Caco-2 (cell line): Measurements from ENCODE around the gene KIR2DL4. TPM values are rescaled to one million over a fixed set of nuclear protein-coding genes. Genes with fewer than 3 reads are reported as not detected.
"Not testable (repeated sequence)": the region's sequence is repeated elsewhere in the genome, so short reads cannot be mapped to it uniquely, and the experiment has no call there.

Experiments used
- BruUV-seq: library from RNA; stranded (reverse); fragments of 400-500 nt; replicated peaks from 2 replicates; lab custom pipeline; 2021; lab: Mats Ljungman, UMichigan
- CTCF ChIA-PET: fragments of 300-600 bp; sonication (Branson Sonifier 250); formaldehyde crosslinking; loops from one replicate; lab custom pipeline; 2022; ENCODE audit warnings: antibody characterized with exemption; lab: Charles Lee
- POLR2A ChIA-PET: fragments of 300-600 bp; sonication (Branson Sonifier 250); formaldehyde crosslinking; loops from one replicate; lab custom pipeline; 2022; ENCODE audit warnings: antibody characterized with exemption; lab: Charles Lee
- DNase-seq, 2 experiments: peaks; one replicate each; pipeline versions ENCODE4 v3.0.0 to v3.0.0-alpha.2; 2020 to 2022
- H3K27me3 ChIP-seq: replicated peaks from 2 replicates; pipeline ENCODE4 v1.6.0; 2011; ENCODE audit warnings: low read length; ENCODE audit not compliant: control insufficient read depth, insufficient read depth
- H3K36me3 ChIP-seq: 2 replicates; pipeline ENCODE4 v1.5.1; 2011; ENCODE audit warnings: low read length; ENCODE audit not compliant: control insufficient read depth, insufficient read depth
- H3K4me1 ChIP-seq: fragments of 250-450 bp; sonication (Bioruptor Pico); 2 replicates; pipeline ENCODE4 v1.5.1; 2020; ENCODE audit warnings: mild to moderate bottlenecking
- H3K4me3 ChIP-seq: 2 replicates; pipeline ENCODE4 v1.5.1; 2011; ENCODE audit warnings: low read depth, mild to moderate bottlenecking, control low read depth, low read length
- H3K9me3 ChIP-seq: fragments of 250-450 bp; sonication (Bioruptor Pico); 2 replicates; pipeline ENCODE4 v1.5.1; 2020; ENCODE audit warnings: mild to moderate bottlenecking, moderate library complexity
- H3K27ac Mint-ChIP-seq: one replicate; pipeline ENCODE4 v1.8.0; 2022; ENCODE audit warnings: mixed read lengths; ENCODE audit not compliant: unreplicated experiment
- H3K27me3 Mint-ChIP-seq: one replicate; pipeline ENCODE4 v1.8.0; 2022; ENCODE audit warnings: mixed read lengths; ENCODE audit not compliant: insufficient read depth, unreplicated experiment
- H3K36me3 Mint-ChIP-seq: one replicate; pipeline ENCODE4 v1.8.0; 2022; ENCODE audit warnings: mild to moderate bottlenecking, mixed read lengths; ENCODE audit not compliant: insufficient read depth, unreplicated experiment
- H3K4me1 Mint-ChIP-seq: one replicate; pipeline ENCODE4 v1.8.0; 2022; ENCODE audit warnings: low read depth, mixed read lengths; ENCODE audit not compliant: unreplicated experiment
- H3K4me3 Mint-ChIP-seq: one replicate; pipeline ENCODE4 v1.8.0; 2022; ENCODE audit warnings: mild to moderate bottlenecking, moderate library complexity, mixed read lengths; ENCODE audit not compliant: unreplicated experiment
- H3K9me3 Mint-ChIP-seq: one replicate; pipeline ENCODE4 v1.8.0; 2022; ENCODE audit warnings: mixed read lengths; ENCODE audit not compliant: unreplicated experiment
- intact Hi-C: fragments of 100-400 bp; cut with micrococcal nuclease; formaldehyde crosslinking; loops from one replicate; pipeline ENCODE4 v1.10.0; 2022; ENCODE audit not compliant: unreplicated experiment
- total RNA-seq: library from RNA; stranded (reverse); gene quantifications from 2 replicates; pipeline ENCODE4 v1.2.3, GENCODE V29; 2022

Gene KIR2DL4
- total RNA-seq, 1 experiment from 2014 or later: not detected

DNA sequence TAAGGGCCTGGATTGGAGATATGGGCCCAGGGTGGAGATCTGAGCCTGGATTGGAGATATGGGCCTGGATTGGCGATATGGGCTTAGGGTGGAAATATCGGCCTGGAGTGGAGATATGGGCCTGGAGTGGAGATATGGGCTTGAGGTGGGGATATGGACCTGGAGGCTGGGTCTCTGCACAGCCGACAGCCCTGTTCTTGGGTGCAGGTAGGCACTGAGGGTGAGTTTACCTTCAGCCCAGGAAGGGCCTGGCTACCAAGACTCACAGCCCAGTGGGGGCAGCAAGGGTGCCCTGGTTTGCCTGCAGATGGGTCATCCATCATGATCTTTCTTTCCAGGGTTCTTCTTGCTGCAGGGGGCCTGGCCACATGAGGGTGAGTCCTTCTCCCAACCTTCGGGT lies 32.9 kb upstream of the KIR2DL4 start:
- DNase-seq, H3K27ac Mint-ChIP-seq, H3K27me3 ChIP-seq, H3K4me3 ChIP-seq, H3K4me3 Mint-ChIP-seq, H3K36me3 ChIP-seq, intact Hi-C loops, BruUV-seq, H3K9me3 ChIP-seq, H3K4me1 ChIP-seq, H3K9me3 Mint-ChIP-seq, CTCF ChIA-PET, H3K36me3 Mint-ChIP-seq, H3K4me1 Mint-ChIP-seq, POLR2A ChIA-PET: not testable (repeated sequence)
- H3K27me3 Mint-ChIP-seq: peaks cover 14% of the 10 kb centered on the region

DNA sequence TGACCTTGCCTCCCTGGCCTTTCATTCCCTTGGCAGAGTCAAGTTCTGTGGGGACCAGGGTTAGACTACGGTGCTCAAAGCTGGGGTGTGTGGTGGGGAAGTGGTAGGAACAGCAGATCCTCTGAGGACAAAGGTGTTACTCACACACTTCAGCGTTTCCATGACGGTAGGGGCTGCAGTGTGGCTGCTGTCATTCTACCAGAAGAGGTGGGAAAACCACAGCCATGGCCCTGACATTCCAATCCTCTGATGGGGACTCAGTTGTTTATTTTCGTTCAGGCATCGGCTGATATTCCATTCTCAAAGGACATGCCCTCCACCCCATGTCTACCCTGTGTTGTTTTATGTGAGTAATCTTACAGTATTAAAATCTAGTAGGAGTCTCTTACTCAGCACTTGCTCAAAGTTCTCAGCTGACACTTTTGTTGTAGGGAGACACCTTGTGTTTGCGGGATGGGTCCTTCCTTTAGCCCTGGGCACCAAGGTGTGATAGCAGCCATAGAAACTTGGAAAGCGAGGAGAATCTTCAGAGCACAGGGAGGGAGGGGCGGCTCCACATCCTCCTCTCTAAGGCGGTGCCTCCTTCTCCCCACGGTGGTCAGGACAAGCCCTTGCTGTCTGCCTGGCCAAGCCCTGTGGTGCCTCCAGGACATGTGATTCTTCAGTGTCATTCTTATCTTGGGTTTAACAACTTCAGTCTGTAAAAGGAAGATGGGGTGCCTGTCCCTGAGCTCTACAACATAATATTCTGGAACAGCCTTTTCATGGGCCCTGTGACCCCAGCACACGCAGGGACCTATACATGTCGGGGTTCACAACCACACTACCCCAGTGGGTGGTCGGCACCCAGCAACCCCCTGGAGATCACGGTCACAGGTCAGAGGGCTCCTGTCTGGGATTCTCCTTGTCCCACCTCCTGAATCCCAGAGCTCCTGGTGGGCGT lies 32.1 kb upstream of the KIR2DL4 start:
- CTCF ChIA-PET, H3K4me1 Mint-ChIP-seq, DNase-seq, H3K4me3 Mint-ChIP-seq, H3K36me3 Mint-ChIP-seq, intact Hi-C loops, H3K9me3 Mint-ChIP-seq, H3K4me3 ChIP-seq, H3K36me3 ChIP-seq, POLR2A ChIA-PET, BruUV-seq, H3K9me3 ChIP-seq, H3K4me1 ChIP-seq, H3K27me3 ChIP-seq, H3K27ac Mint-ChIP-seq: not testable (repeated sequence)
- peaks cover 14% of the 10 kb centered on the region for H3K27me3 Mint-ChIP-seq

DNA sequence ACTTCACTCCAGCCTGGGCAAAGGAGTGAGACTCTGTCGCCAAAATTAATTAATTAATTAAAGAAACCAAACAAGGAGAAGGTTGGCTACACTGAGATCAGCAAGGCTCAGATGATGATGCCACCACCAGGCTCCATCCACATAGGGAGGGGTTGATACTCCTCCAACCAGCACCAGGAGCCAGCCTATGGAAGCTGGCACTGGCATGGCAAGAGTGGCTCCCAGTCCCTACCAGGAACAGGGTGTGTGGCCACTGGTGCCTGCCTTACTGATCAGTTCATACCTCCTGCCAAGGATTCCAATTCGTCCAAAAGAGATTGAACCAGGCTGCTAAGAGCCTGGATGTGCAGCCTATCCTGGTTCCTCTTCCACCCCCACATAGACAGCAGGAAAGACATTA lies 30.7 kb upstream of the KIR2DL4 start:
- H3K4me1 ChIP-seq, H3K27me3 ChIP-seq, H3K4me1 Mint-ChIP-seq, H3K36me3 ChIP-seq, H3K9me3 Mint-ChIP-seq, DNase-seq, H3K36me3 Mint-ChIP-seq, intact Hi-C loops, POLR2A ChIA-PET, BruUV-seq, H3K9me3 ChIP-seq, H3K4me3 ChIP-seq, H3K4me3 Mint-ChIP-seq, H3K27ac Mint-ChIP-seq, CTCF ChIA-PET: not testable (repeated sequence)
- peaks cover 14% of the 10 kb centered on the region for H3K27me3 Mint-ChIP-seq

DNA sequence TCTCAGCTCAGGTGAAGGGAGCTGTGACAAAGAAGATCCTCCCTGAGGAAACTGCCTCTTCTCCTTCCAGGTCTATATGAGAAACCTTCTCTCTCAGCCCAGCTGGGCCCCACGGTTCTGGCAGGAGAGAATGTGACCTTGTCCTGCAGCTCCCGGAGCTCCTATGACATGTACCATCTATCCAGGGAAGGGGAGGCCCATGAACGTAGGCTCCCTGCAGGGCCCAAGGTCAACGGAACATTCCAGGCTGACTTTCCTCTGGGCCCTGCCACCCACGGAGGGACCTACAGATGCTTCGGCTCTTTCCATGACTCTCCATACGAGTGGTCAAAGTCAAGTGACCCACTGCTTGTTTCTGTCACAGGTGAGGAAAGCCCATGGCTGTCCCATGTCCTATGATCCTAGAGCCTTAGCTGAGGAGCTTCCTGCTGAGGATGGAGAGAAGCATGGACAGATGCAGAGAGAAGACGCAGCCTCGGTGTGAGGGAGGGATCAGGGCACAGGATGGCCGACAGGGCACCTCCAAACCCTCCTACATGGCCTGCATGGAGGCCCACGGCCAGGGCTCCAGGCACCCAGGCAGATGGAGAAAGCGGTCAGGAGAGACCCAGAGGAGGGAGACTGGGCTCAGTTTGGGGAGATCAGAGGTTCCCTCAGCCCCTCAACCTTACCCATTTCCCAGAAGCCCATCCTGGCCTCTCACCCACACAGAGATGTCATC lies 28.2 kb upstream of the KIR2DL4 start:
- BruUV-seq, DNase-seq, H3K9me3 ChIP-seq, H3K4me3 Mint-ChIP-seq, intact Hi-C loops, CTCF ChIA-PET, H3K27ac Mint-ChIP-seq, H3K4me1 Mint-ChIP-seq, H3K4me3 ChIP-seq, H3K27me3 ChIP-seq, H3K4me1 ChIP-seq, H3K36me3 ChIP-seq, H3K36me3 Mint-ChIP-seq, POLR2A ChIA-PET, H3K9me3 Mint-ChIP-seq: not testable (repeated sequence)
- peaks cover 20% of the 10 kb centered on the region for H3K27me3 Mint-ChIP-seq

DNA sequence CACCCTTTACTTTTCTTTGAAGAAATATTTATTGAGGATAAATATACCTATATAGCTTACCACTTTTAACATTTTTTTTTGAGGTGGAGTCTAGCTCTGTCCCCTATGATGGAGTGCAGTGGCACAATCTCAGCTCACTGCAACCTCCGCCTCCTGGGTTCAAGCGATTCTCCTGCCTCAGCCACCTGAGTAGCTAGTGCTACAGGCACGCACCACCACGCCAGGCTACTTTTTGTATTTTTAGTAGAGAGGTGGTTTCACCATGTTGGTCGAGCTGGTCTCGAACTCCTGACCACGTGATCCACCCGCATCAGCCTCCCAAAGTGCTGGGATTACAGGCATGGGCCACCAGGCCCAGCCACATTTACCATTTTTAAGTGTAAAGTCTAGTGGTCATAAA lies 27.6 kb upstream of the KIR2DL4 start:
- H3K9me3 ChIP-seq, H3K4me3 ChIP-seq, DNase-seq, H3K27ac Mint-ChIP-seq, POLR2A ChIA-PET, H3K36me3 Mint-ChIP-seq, CTCF ChIA-PET, H3K27me3 ChIP-seq, H3K9me3 Mint-ChIP-seq, H3K4me1 Mint-ChIP-seq, BruUV-seq, H3K36me3 ChIP-seq, H3K4me3 Mint-ChIP-seq, H3K4me1 ChIP-seq, intact Hi-C loops: not testable (repeated sequence)
- peaks cover 20% of the 10 kb centered on the region for H3K27me3 Mint-ChIP-seq

DNA sequence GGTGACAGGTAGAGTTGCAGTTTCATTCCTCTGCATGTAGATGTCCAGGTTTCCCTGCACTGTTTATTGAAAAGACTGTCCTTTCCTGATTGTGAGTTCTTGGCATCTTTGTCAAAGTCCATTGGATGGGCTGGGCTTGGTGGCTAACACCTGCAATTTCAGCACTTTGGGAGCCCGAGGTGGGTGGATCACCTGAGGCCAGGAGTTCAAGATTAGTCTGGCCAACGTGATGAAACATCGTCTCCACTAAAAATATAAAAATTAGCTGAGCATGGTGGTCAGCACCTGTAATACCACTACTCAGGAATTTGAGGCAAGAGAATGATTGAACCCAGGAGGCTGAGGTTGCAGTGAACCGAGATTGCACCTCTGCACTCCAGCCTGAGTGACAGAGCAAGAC lies 25.6 kb upstream of the KIR2DL4 start:
- H3K27me3 ChIP-seq, H3K27ac Mint-ChIP-seq, H3K4me3 Mint-ChIP-seq, H3K4me1 Mint-ChIP-seq, intact Hi-C loops, H3K4me3 ChIP-seq, CTCF ChIA-PET, POLR2A ChIA-PET, H3K36me3 ChIP-seq, H3K4me1 ChIP-seq, H3K9me3 Mint-ChIP-seq, DNase-seq, H3K36me3 Mint-ChIP-seq, H3K9me3 ChIP-seq, BruUV-seq: not testable (repeated sequence)
- H3K27me3 Mint-ChIP-seq: peaks cover 22% of the 10 kb centered on the region
